D721Med (cell line): ENCODE results near the gene CENPW.

ENCODE experiments used
- DNase-seq: peaks from one replicate; pipeline ENCODE4 v3.0.0; 2011; ENCODE audit warnings: low spot score; ENCODE audit not compliant: insufficient read length
- FAIRE-seq: peaks from 2 replicates; lab custom pipeline; 2011; peaks lifted over from hg19 to GRCh38; lab: Jason Lieb, UNC
- TF ChIP-seq, protein P1 (sequence below): IDR thresholded peaks from 2 replicates; pipeline ENCODE4 v1.5.1; 2012; ENCODE audit warnings: mild to moderate bottlenecking, control low read depth; ENCODE audit not compliant: insufficient read depth; ENCODE audit errors: missing control alignments

Gene CENPW

DNA sequence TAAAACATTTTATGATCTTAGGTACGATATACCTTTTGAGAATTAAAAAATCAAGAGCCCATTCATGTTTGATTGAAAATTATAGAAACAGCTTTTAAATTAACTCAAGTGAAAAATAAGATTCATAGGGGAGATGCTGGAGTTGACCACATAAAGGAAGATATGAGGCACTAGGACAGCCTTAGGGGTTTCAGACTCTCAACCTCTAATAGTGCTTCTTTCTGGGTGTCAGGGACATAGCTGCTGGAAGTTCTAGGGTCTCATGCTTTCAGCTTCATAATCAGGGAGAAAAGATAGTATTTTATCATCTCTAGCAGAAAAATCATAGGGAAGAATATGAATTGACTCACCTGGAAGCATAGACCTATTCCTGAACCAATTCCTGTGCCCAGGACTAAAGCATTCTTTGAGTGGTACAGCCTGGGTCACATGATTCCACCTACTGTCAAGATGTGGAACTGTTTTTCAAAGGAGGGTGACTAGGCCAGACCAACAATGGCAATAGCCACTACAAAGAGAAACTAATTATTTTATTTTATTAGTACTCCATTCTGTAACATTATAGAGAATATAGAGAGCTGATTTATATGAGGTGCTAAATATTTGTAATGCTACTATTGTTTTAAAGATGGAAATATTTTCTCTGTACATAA is 27.8 kb upstream of the CENPW start:
- no peak for FAIRE-seq

DNA sequence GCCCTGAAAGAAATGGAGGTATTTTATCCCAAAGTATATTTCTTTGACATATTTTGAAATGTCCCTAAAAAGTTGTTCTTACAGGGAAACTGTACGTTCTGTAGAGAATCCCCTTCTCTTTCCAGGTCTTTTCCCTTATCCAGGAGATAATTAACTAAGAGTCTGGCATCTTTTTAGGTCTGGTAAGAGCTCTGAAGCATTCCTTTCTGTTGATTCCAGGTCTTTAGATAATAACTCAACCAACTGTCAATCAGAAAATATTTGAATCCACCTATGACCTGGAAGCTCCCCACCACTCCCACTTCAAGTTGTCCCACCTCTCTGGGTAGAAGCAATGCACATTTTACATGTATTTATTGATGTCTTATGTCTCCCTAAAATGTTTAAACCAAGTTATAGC is 26.0 kb upstream of the CENPW start:
- FAIRE-seq, result no peak
- no peak for DNase-seq
- TF ChIP-seq, protein P1, sequence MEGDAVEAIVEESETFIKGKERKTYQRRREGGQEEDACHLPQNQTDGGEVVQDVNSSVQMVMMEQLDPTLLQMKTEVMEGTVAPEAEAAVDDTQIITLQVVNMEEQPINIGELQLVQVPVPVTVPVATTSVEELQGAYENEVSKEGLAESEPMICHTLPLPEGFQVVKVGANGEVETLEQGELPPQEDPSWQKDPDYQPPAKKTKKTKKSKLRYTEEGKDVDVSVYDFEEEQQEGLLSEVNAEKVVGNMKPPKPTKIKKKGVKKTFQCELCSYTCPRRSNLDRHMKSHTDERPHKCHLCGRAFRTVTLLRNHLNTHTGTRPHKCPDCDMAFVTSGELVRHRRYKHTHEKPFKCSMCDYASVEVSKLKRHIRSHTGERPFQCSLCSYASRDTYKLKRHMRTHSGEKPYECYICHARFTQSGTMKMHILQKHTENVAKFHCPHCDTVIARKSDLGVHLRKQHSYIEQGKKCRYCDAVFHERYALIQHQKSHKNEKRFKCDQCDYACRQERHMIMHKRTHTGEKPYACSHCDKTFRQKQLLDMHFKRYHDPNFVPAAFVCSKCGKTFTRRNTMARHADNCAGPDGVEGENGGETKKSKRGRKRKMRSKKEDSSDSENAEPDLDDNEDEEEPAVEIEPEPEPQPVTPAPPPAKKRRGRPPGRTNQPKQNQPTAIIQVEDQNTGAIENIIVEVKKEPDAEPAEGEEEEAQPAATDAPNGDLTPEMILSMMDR, result no peak

More for the DNA sequence above, 27.8 kb upstream of the CENPW start:
- TF ChIP-seq, protein P1, result peak; percentile 26
- no peak for DNase-seq

DNA sequence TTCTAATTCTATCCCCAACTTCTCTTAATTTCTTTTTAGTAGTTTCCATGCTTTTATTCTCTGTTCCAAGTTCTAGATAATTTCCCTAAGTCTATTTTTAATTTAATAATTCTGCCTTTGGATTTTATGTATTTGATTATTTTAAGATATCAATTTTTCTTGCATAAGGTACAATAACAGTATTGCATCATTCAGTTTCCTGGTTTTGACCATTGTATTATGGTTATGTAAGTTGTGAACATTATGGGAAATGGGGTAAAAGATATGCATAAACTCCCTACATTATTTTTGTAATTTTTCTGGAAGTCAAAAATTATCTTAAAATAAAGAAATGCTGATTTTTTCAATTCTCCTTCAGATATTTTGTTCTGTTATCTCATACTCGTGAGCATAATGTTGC is 21.1 kb upstream of the CENPW start:
- DNase-seq (no peak), FAIRE-seq (no peak)
- TF ChIP-seq, protein P1, result no peak

DNA sequence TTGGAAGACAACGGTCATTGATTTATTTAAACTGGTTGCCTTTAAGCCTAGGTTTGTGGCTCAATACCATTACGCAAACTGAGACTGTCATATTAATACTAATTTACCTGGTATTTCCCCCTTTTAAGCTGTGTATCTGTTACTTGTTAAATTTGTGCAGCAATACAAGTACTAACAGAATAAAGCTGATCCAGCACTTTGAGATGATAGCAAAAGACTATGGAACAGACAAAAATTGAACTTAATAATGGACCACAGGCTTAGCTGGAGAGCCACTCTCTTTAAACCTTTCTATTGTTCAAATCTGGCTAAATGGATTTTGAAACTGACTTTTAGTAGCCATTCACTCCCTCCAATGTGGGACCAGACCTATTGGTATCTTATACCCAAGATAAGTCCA is 6.2 kb upstream of the CENPW start:
- DNase-seq, result no peak
- FAIRE-seq, result no peak
- TF ChIP-seq, protein P1, result no peak

- FAIRE-seq (no peak), DNase-seq (no peak)
- TF ChIP-seq, protein P1, result no peak
These were observed 4.7 kb upstream of the CENPW start for GRCh38 chr6:126335210-126335609.

DNA sequence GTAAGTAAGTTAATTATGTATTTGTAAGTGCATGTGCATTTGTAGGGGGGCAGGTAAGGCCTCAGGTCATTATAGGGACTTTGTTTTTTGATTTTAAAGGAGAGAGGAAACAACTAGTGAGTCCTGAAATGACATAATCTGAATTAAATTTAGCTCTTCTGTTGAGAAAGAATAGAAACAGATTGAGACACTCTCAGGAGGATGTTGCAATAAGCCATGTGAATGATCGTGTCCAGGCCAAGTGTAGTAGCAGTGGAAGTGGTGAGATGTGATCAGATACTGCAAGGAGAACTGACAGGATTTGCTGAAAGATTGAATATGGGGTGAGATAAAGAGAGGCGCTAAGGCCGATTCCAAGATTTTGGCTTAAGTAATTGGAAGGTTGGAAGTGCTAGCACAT is 2.6 kb upstream of the CENPW start:
- DNase-seq (no peak), FAIRE-seq (no peak)
- TF ChIP-seq, protein P1, result no peak

- no peak for DNase-seq
These were observed 1.2 kb downstream of the CENPW start for GRCh38 chr6:126341126-126341525.

More at GRCh38 chr6:126341126-126341525, 1.2 kb downstream of the CENPW start:
- TF ChIP-seq, protein P1, result no peak
- FAIRE-seq, result no peak
